ENCODE results near the gene CPE. TPM values are rescaled to one million over a fixed set of nuclear protein-coding genes. Genes with fewer than 3 reads are reported as not detected.

CPE gene
- total RNA-seq, 1 donor from 2014 or later: 43.6 TPM

GRCh38 chr4:165355900-165356300 lies 22.9 kb upstream of the CPE start:
- Histone ChIP-seq H3K9me3 (ENCODE audit: low read depth) (no peaks in the 10 kb centered on the region), H3K4me1 (peaks cover 5% of the 10 kb centered on the region), H3K4me2 (no peak overlapping the region), H4K20me1 (ENCODE audit: low read depth) (no peaks in the 10 kb centered on the region), H3K36me3 (no peaks in the 10 kb centered on the region), H3K27ac (no peak overlapping the region), H3K9ac (no peak overlapping the region), H2AFZ (replicated peaks) (no peak overlapping the region), H3K27me3 (no peaks in the 10 kb centered on the region), H3K79me2 (ENCODE audit: low read depth) (no peaks in the 10 kb centered on the region), H3K4me3 (no peak overlapping the region), H3F3A (ENCODE audit: low read depth) (peaks cover 5% of the 10 kb centered on the region)
- DNase-seq (ENCODE audit: low spot score): peak; percentile 78
- TF ChIP-seq EZH2 (IDR thresholded peaks at IDR 0.05): no peak
- TF ChIP-seq CTCF (IDR thresholded peaks at IDR 0.05): peak; percentile 67
- no peak overlapping the region for H3K4me3 Mint-ChIP-seq
- H3K4me1 Mint-ChIP-seq: peaks cover 8% of the 10 kb centered on the region
- H3K27ac Mint-ChIP-seq: no peak overlapping the region
- H3K9me3 Mint-ChIP-seq: peaks cover 14% of the 10 kb centered on the region
- no peaks in the 10 kb centered on the region for H3K27me3 Mint-ChIP-seq (ENCODE audit: insufficient read depth, low read depth)
- H3K36me3 Mint-ChIP-seq: peaks cover 4% of the 10 kb centered on the region

GRCh38 chr4:165359506-165359905 lies 19.3 kb upstream of the CPE start:
- Histone ChIP-seq H3K36me3 (no peaks in the 10 kb centered on the region), H3K9ac (no peak overlapping the region), H4K20me1 (ENCODE audit: low read depth) (no peaks in the 10 kb centered on the region), H3K4me3 (no peak overlapping the region), H3K27me3 (no peaks in the 10 kb centered on the region), H3K4me2 (no peak overlapping the region), H3K9me3 (ENCODE audit: low read depth) (no peaks in the 10 kb centered on the region), H3K27ac (no peak overlapping the region), H3K4me1 (peaks cover 5% of the 10 kb centered on the region), H3F3A (ENCODE audit: low read depth) (peaks cover 5% of the 10 kb centered on the region), H2AFZ (replicated peaks) (no peak overlapping the region), H3K79me2 (ENCODE audit: low read depth) (no peaks in the 10 kb centered on the region)
- Mint-ChIP-seq H3K27me3 (ENCODE audit: insufficient read depth, low read depth) (no peaks in the 10 kb centered on the region), H3K4me3 (no peak overlapping the region), H3K27ac (no peak overlapping the region), H3K36me3 (no peaks in the 10 kb centered on the region), H3K4me1 (peaks cover 2% of the 10 kb centered on the region), H3K9me3 (no peaks in the 10 kb centered on the region)
- TF ChIP-seq EZH2phosphoT487 (IDR thresholded peaks at IDR 0.05): no peak
- TF ChIP-seq EZH2 (IDR thresholded peaks at IDR 0.05): no peak
- no peak for TF ChIP-seq CTCF (IDR thresholded peaks at IDR 0.05)
- no peak for DNase-seq (ENCODE audit: low spot score)

- no peak overlapping the region for H3K4me2 ChIP-seq
- H3K9me3 Mint-ChIP-seq: no peaks in the 10 kb centered on the region
Measured at GRCh38 chr4:165360041-165360695, 18.6 kb upstream of the CPE start.

More at GRCh38 chr4:165360041-165360695, 18.6 kb upstream of the CPE start:
- TF ChIP-seq EZH2phosphoT487 (IDR thresholded peaks at IDR 0.05) (no peak), EZH2 (IDR thresholded peaks at IDR 0.05) (no peak), CTCF (IDR thresholded peaks at IDR 0.05) (no peak)
- Mint-ChIP-seq H3K36me3 (no peaks in the 10 kb centered on the region), H3K4me3 (no peak overlapping the region), H3K27me3 (ENCODE audit: insufficient read depth, low read depth) (no peaks in the 10 kb centered on the region), H3K4me1 (peaks cover 2% of the 10 kb centered on the region), H3K27ac (no peak overlapping the region)
- H3K36me3 ChIP-seq: no peaks in the 10 kb centered on the region
- H3K27ac ChIP-seq: no peak overlapping the region
- no peak overlapping the region for H2AFZ ChIP-seq (replicated peaks)
- H3K4me3 ChIP-seq: no peak overlapping the region
- H3K9ac ChIP-seq: no peak overlapping the region
- no peaks in the 10 kb centered on the region for H3K27me3 ChIP-seq
- H3K4me1 ChIP-seq: peaks cover 5% of the 10 kb centered on the region
- no peaks in the 10 kb centered on the region for H3K9me3 ChIP-seq (ENCODE audit: low read depth)
- no peak for DNase-seq (ENCODE audit: low spot score)
- no peaks in the 10 kb centered on the region for H3K79me2 ChIP-seq (ENCODE audit: low read depth)
- H4K20me1 ChIP-seq (ENCODE audit: low read depth): no peaks in the 10 kb centered on the region
- H3F3A ChIP-seq (ENCODE audit: low read depth): peaks cover 5% of the 10 kb centered on the region
